IPS DF 6.9 (cell line): Measurements from ENCODE around the gene ERMP1.
"Not testable (repeated sequence)": the region's sequence is repeated elsewhere in the genome, so short reads cannot be mapped to it uniquely, and the experiment has no call there.

Source experiments
- DNase-seq: peaks from one replicate; pipeline ENCODE4 v3.0.0-alpha.2; 2013; ENCODE audit warnings: low read depth, low spot score
- H3K27ac ChIP-seq: one replicate; pipeline ENCODE4 v1.5.1; 2013; ENCODE audit warnings: low read length, control low read depth
- H3K27me3 ChIP-seq: 2 replicates; pipeline ENCODE4 v1.6.1; 2013; ENCODE audit warnings: mild to moderate bottlenecking, low read length; ENCODE audit not compliant: control insufficient read depth, insufficient read depth
- H3K36me3 ChIP-seq: 2 replicates; pipeline ENCODE4 v1.6.1; 2013; ENCODE audit warnings: low read length; ENCODE audit not compliant: control insufficient read depth, insufficient read depth
- H3K4me1 ChIP-seq: 2 replicates; pipeline ENCODE4 v1.6.1; 2013; ENCODE audit warnings: low read length; ENCODE audit not compliant: control insufficient read depth, insufficient read depth
- H3K4me3 ChIP-seq: 2 replicates; pipeline ENCODE4 v1.5.1; 2013; ENCODE audit warnings: mild to moderate bottlenecking, low read length
- H3K9me3 ChIP-seq: 2 replicates; pipeline ENCODE4 v1.6.1; 2013; ENCODE audit warnings: low read length, inconsistent platforms; ENCODE audit not compliant: control insufficient read depth, insufficient read depth
- WGBS: extraction: QIAGEN DNeasy Blood & Tissue Kit; methylation state at CpG from one replicate; pipeline ENCODE4 v1.1.7; 2013; ENCODE audit warnings: mixed read lengths, missing lambda C conversion rate; ENCODE audit not compliant: insufficient read length, insufficient coverage; 5-methylcytosine and 5-hydroxymethylcytosine counted together

Gene ERMP1

GRCh38 chr9:5832538-5833529, at the start of gene ERMP1:
TSS of gene ERMP1 (minus strand) at chr9:5833117. CDS start at chr9:5833027, 90 bp downstream.
- Histone ChIP-seq H3K27me3 (no peaks in the 10 kb centered on the region; the same call in 1 of the 2 replicates), H3K4me1 (no peaks in the 10 kb centered on the region; the same call in 1 of the 2 replicates), H3K4me3 (peak within 1 kb of the TSS; percentile 83), H3K27ac (no peak within 1 kb of the TSS), H3K36me3 (no peaks in the 10 kb centered on the region), H3K9me3 (no peaks in the 10 kb centered on the region)
- WGBS = no CpG with 5 or more reads among the region's 95 CpGs
- peak; percentile 47 for DNase-seq

GRCh38 chr9:5882244-5883012, 49.5 kb upstream of the ERMP1 start:
- H3K36me3 ChIP-seq, H3K4me1 ChIP-seq, H3K4me3 ChIP-seq, H3K9me3 ChIP-seq, H3K27ac ChIP-seq, H3K27me3 ChIP-seq, DNase-seq: not testable (repeated sequence)
- no CpG with 5 or more reads among the region's 5 CpGs for WGBS

- Histone ChIP-seq H3K36me3 (no peaks in the 10 kb centered on the region), H3K27me3 (no peaks in the 10 kb centered on the region), H3K4me3 (no peak overlapping the region), H3K27ac (no peak overlapping the region), H3K9me3 (no peaks in the 10 kb centered on the region), H3K4me1 (no peaks in the 10 kb centered on the region)
- DNase-seq = no peak
- whole genome bisulfite sequencing = no CpG with 5 or more reads among the region's 10 CpGs
Measured at GRCh38 chr9:5879419-5880181, 46.7 kb upstream of the ERMP1 start.

GRCh38 chr9:5876711-5877110, 43.8 kb upstream of the ERMP1 start:
- WGBS = no CpG with 5 or more reads among the region's 7 CpGs
- Histone ChIP-seq H3K36me3 (no peaks in the 10 kb centered on the region), H3K9me3 (no peaks in the 10 kb centered on the region), H3K4me1 (no peaks in the 10 kb centered on the region), H3K27me3 (no peaks in the 10 kb centered on the region), H3K27ac (no peak overlapping the region), H3K4me3 (no peak overlapping the region)
- DNase-seq = peak; percentile 9

- no peaks in the 10 kb centered on the region for H3K4me1 ChIP-seq
- H3K9me3 ChIP-seq = no peaks in the 10 kb centered on the region
- DNase-seq = no peak
- no peak overlapping the region for H3K27ac ChIP-seq
- no CpG with 5 or more reads among the region's 1 CpG for WGBS
- no peaks in the 10 kb centered on the region for H3K27me3 ChIP-seq
- no peaks in the 10 kb centered on the region for H3K36me3 ChIP-seq
- no peak overlapping the region for H3K4me3 ChIP-seq
Measured at GRCh38 chr9:5876026-5876425, 43.1 kb upstream of the ERMP1 start.

GRCh38 chr9:5874048-5874447, 41.1 kb upstream of the ERMP1 start:
- no peaks in the 10 kb centered on the region for H3K36me3 ChIP-seq
- H3K27ac ChIP-seq = no peak overlapping the region
- no peak for DNase-seq
- no CpG with 5 or more reads among the region's 2 CpGs for WGBS
- H3K4me3 ChIP-seq = no peak overlapping the region
- no peaks in the 10 kb centered on the region for H3K4me1 ChIP-seq
- H3K9me3 ChIP-seq = no peaks in the 10 kb centered on the region
- H3K27me3 ChIP-seq = no peaks in the 10 kb centered on the region

GRCh38 chr9:5873439-5873838, 40.5 kb upstream of the ERMP1 start:
- DNase-seq = no peak
- no peaks in the 10 kb centered on the region for H3K27me3 ChIP-seq
- H3K4me3 ChIP-seq = no peak overlapping the region
- WGBS = no CpG with 5 or more reads among the region's 5 CpGs
- no peaks in the 10 kb centered on the region for H3K9me3 ChIP-seq
- no peaks in the 10 kb centered on the region for H3K36me3 ChIP-seq
- no peak overlapping the region for H3K27ac ChIP-seq
- no peaks in the 10 kb centered on the region for H3K4me1 ChIP-seq

GRCh38 chr9:5872511-5872910, 39.6 kb upstream of the ERMP1 start:
- no peak for DNase-seq
- H3K4me3 ChIP-seq = no peak overlapping the region
- H3K27ac ChIP-seq = no peak overlapping the region
- H3K36me3 ChIP-seq = no peaks in the 10 kb centered on the region
- H3K9me3 ChIP-seq = no peaks in the 10 kb centered on the region
- WGBS = no CpG with 5 or more reads among the region's 4 CpGs
- no peaks in the 10 kb centered on the region for H3K4me1 ChIP-seq
- no peaks in the 10 kb centered on the region for H3K27me3 ChIP-seq

- WGBS = no CpG with 5 or more reads among the region's 2 CpGs
Measured at GRCh38 chr9:5871785-5872184, 38.9 kb upstream of the ERMP1 start.

GRCh38 chr9:5870691-5871090, 37.8 kb upstream of the ERMP1 start:
- H3K36me3 ChIP-seq = no peaks in the 10 kb centered on the region
- H3K9me3 ChIP-seq = no peaks in the 10 kb centered on the region
- no peak overlapping the region for H3K27ac ChIP-seq
- WGBS = no CpG with 5 or more reads among the region's 3 CpGs
- H3K4me1 ChIP-seq = no peaks in the 10 kb centered on the region
- no peak for DNase-seq
- H3K27me3 ChIP-seq = no peaks in the 10 kb centered on the region
- H3K4me3 ChIP-seq = no peak overlapping the region

More at GRCh38 chr9:5871785-5872184, 38.9 kb upstream of the ERMP1 start:
- no peak overlapping the region for H3K4me3 ChIP-seq
- no peaks in the 10 kb centered on the region for H3K27me3 ChIP-seq
- DNase-seq = no peak
- H3K9me3 ChIP-seq = no peaks in the 10 kb centered on the region
- H3K4me1 ChIP-seq = no peaks in the 10 kb centered on the region
- H3K27ac ChIP-seq = no peak overlapping the region
- no peaks in the 10 kb centered on the region for H3K36me3 ChIP-seq
